HK-2 (cell line): ENCODE results near the gene SOX12.
"Not testable (repeated sequence)": the region's sequence is repeated elsewhere in the genome, so short reads cannot be mapped to it uniquely, and the experiment has no call there.

ENCODE experiments used
- DNase-seq: peaks from one replicate; pipeline ENCODE4 v3.0.0-alpha.2; 2018; ENCODE audit not compliant: unreplicated experiment

The SOX12 gene

DNA sequence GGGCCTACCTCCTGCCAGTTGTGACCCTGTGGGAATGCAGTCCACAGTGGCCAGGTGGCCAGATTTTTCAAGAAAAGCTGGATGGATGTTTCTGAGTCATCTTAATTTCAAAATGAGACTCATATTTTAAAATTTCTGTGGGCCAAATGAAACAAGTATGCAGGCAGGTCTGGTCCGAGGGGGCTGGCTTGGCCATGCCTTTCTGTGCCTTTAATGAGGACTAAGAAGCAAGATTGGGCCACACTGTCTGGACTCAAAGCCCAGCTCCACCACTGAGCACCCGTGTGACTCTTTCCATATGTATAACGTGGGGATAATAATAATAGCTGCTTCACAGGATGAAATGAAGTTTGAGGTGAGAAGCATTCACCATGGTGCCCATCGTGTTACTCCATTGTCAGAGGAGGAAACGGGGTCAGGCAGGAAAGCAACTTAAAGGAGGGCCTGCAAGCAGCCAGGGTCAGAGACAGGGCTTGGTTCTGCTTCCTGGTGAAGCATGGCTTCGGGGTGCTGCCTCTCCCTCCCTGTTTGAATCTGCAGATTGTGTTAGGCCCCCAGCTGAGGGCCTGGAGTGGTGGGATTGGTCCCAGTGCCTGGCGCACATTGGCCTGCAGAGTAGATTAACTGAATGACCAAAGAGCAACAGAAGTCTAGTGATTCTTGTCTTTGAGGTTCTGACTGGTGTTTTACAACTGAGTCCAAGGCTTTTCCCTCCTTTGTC is 3.8 kb downstream of the SOX12 start:
- DNase-seq, result no peak

GRCh38 chr20:329851-330232 is 4.5 kb downstream of the SOX12 start:
- peak; percentile 11 for DNase-seq

- DNase-seq, result peak; percentile 68
Measured at GRCh38 chr20:330233-331149, 5.1 kb downstream of the SOX12 start.

GRCh38 chr20:334578-334977 is 9.2 kb downstream of the SOX12 start:
- no peak for DNase-seq

DNA sequence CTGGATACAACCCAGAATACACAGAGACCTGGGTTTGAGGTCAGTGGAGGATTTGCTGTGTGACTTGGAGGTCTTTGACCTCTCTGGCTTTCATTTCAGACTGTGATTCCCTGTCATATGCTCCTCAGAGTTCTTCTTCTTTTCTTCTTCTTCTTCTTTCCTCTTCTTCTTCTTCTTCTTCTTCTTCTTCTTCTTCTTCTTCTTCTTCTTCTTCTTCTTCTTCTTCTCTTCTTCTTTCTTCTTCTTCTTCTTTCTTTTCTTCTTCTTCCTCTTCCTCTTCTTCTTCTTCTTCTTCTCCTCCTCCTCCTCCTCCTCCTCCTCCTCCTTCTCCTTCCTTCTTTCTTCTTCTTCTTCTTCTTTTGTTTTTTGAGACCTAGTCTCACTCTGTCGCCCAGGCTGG is 10.7 kb downstream of the SOX12 start:
- DNase-seq, result not testable (repeated sequence)

GRCh38 chr20:341682-342081 is 16.3 kb downstream of the SOX12 start:
- DNase-seq, result peak; percentile 71

GRCh38 chr20:343107-343506 is 17.8 kb downstream of the SOX12 start:
- no peak for DNase-seq

GRCh38 chr20:346033-346639 is 20.8 kb downstream of the SOX12 start:
- DNase-seq, result no peak

DNA sequence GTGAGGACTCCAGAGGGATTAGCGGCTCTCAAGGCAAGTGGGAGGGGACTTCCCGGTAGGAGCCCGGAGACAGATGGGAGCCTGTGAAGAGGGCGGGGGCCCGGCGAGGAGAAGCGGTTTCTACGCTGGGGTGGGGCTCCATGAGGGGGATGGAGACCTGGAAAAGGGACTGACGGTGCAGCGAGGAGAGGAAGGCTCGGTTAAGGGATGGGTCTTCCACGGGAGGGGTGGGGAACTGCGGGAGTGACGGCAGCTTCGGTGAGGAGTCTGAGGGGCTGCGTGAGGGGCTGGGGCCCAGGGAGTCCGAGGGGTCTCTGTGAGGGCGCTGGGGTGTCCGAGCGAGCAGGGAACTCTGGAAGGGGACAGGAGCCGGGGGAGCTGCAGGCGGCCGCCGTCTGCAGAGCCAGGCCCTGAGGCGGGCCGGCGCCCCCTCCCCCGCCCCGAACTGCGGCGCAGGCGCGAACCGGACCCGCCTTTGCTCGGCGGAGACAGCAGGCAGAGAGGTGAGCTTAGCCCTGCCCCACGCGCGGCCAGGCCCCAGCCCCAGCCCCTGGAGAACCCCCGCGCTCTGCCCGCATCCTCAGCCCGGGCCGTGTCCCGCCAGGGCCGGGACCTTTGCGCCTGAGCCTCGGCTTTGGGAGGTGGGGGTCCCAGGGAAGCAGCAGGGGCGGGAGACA is 21.4 kb downstream of the SOX12 start, which contains the start of gene NRSN2:
NRSN2 (plus strand) TSS at position 472 of the 677 bp plus-strand sequence. CDS start 2,533 bp downstream, outside the sequence.
- peak; percentile 73 for DNase-seq

GRCh38 chr20:347317-347639 is 21.9 kb downstream of the SOX12 start:
- no peak for DNase-seq

DNA sequence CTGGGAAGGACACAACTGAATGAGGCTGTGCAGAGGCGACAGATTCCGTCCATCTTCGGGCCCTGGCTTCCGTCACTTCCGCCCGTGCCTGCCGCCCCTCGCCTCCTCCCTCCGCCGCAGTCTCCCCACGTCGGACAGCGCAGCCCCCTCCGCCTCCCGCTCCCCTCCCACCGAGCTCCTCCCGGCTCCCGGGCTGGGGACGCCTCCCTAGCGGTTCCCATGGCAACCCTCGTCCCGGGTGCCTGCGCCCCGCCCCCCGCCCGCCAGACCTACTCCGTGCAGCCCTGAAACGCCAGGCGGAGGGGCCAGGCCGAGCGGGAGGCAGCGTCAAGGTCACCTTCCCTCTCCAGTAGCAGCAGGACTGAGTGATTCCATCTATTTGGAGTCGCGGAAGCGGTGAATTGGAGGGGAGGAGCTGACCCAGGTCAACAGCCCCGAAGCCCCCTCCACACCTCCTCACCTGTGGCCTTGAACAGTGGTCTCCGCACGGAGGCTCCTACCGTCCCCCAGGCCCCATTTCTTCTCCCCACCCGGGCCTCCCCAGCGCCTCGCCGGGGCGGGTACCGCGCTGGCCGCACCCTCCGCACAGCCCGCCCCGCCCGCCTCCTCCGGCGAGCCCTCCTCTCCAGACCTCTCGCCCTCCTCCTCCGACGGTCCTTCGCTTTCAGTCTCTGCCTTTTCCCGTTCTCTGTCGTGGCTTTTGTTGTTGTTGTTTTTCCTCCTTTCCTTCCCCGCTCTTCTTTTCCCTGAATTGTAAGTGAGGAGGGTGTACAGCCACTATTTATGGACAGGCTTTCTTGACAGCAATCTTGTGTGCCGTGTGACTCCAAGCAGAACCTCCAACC is 22.5 kb downstream of the SOX12 start:
- peak; percentile 99 for DNase-seq

- no peak for DNase-seq
Measured at GRCh38 chr20:348972-349841, 23.9 kb downstream of the SOX12 start.

- no peak for DNase-seq
Measured at GRCh38 chr20:353166-353565, 27.8 kb downstream of the SOX12 start.

GRCh38 chr20:354298-354977 is 29.1 kb downstream of the SOX12 start:
- peak; percentile 83 for DNase-seq

GRCh38 chr20:356154-356553 is 30.8 kb downstream of the SOX12 start:
- not testable (repeated sequence) for DNase-seq

GRCh38 chr20:356745-357144 is 31.4 kb downstream of the SOX12 start:
- no peak for DNase-seq

GRCh38 chr20:358891-359555 is 33.7 kb downstream of the SOX12 start:
- DNase-seq, result no peak

- DNase-seq, result peak; percentile 60
Measured at GRCh38 chr20:361561-361960, 36.2 kb downstream of the SOX12 start.
